Measurements from ENCODE around the gene CTBP2. TPM values are rescaled to one million over a fixed set of nuclear protein-coding genes. Genes with fewer than 3 reads are reported as not detected.

CTBP2 gene
- total RNA-seq, 6 experiments from 2014 or later: 70.6 to 86.9 (median 78.8) TPM

- Mint-ChIP-seq H3K4me3 (peak overlapping the region; percentile 84; the same call in 1 of the 2 replicates), H3K27me3 (ENCODE audit: insufficient read depth) (no peaks in the 10 kb centered on the region), H3K9me3 (no peaks in the 10 kb centered on the region), H3K36me3 (ENCODE audit: low read depth) (peaks cover 25% of the 10 kb centered on the region), H3K4me1 (ENCODE audit: low read depth) (peaks cover 84% of the 10 kb centered on the region), H3K27ac (peak overlapping the region; percentile 99)
- no peak for TF ChIP-seq CTCF (IDR thresholded peaks at IDR 0.05)
- peak; percentile 78 for DNase-seq
Measured at GRCh38 chr10:125149036-125149679, 11.2 kb downstream of the CTBP2 start.

GRCh38 chr10:125148528-125148927 is 11.8 kb downstream of the CTBP2 start:
- H3K9me3 Mint-ChIP-seq: no peaks in the 10 kb centered on the region
- no peak for TF ChIP-seq CTCF (IDR thresholded peaks at IDR 0.05)
- DNase-seq: no peak
- H3K27ac Mint-ChIP-seq: peak overlapping the region; percentile 99
- peaks cover 84% of the 10 kb centered on the region for H3K4me1 Mint-ChIP-seq (ENCODE audit: low read depth)
- no peaks in the 10 kb centered on the region for H3K27me3 Mint-ChIP-seq (ENCODE audit: insufficient read depth)
- H3K4me3 Mint-ChIP-seq: peak overlapping the region; percentile 84
- peaks cover 25% of the 10 kb centered on the region for H3K36me3 Mint-ChIP-seq (ENCODE audit: low read depth)

- TF ChIP-seq CTCF (IDR thresholded peaks at IDR 0.05): no peak
- Mint-ChIP-seq H3K9me3 (no peaks in the 10 kb centered on the region), H3K36me3 (ENCODE audit: low read depth) (peaks cover 25% of the 10 kb centered on the region), H3K4me1 (ENCODE audit: low read depth) (peaks cover 79% of the 10 kb centered on the region), H3K27me3 (ENCODE audit: insufficient read depth) (no peaks in the 10 kb centered on the region), H3K4me3 (peak overlapping the region; percentile 84), H3K27ac (peak overlapping the region; percentile 99)
- DNase-seq: no peak
Measured at GRCh38 chr10:125147971-125148439, 12.4 kb downstream of the CTBP2 start.

GRCh38 chr10:125146791-125147579 is 13.4 kb downstream of the CTBP2 start:
- no peaks in the 10 kb centered on the region for H3K9me3 Mint-ChIP-seq

GRCh38 chr10:125145636-125146035 is 14.7 kb downstream of the CTBP2 start:
- H3K27me3 Mint-ChIP-seq (ENCODE audit: insufficient read depth): peaks cover 2% of the 10 kb centered on the region
- no peaks in the 10 kb centered on the region for H3K9me3 Mint-ChIP-seq
- no peak overlapping the region for H3K4me3 Mint-ChIP-seq
- peaks cover 16% of the 10 kb centered on the region for H3K36me3 Mint-ChIP-seq (ENCODE audit: low read depth)
- H3K4me1 Mint-ChIP-seq (ENCODE audit: low read depth): peaks cover 71% of the 10 kb centered on the region
- DNase-seq: no peak
- no peak for TF ChIP-seq CTCF (IDR thresholded peaks at IDR 0.05)
- H3K27ac Mint-ChIP-seq: peak overlapping the region; percentile 99

More at GRCh38 chr10:125146791-125147579, 13.4 kb downstream of the CTBP2 start:
- TF ChIP-seq CTCF (IDR thresholded peaks at IDR 0.05): peak; percentile 40; the same call in 1 of the 2 replicates
- Mint-ChIP-seq H3K4me3 (peak overlapping the region; percentile 84), H3K27me3 (ENCODE audit: insufficient read depth) (no peaks in the 10 kb centered on the region), H3K36me3 (ENCODE audit: low read depth) (peaks cover 21% of the 10 kb centered on the region), H3K4me1 (ENCODE audit: low read depth) (peaks cover 71% of the 10 kb centered on the region), H3K27ac (peak overlapping the region; percentile 99)
- DNase-seq: peak; percentile 68
